HG02884 (cell line): ENCODE measurements around the gene ZNF556.
"Not testable (repeated sequence)": the region's sequence is repeated elsewhere in the genome, so short reads cannot be mapped to it uniquely, and the experiment has no call there.

Source experiments
- ATAC-seq: cut with Tn5 transposase; IDR thresholded peaks from one replicate; pipeline ENCODE4 v1.9.1; 2021; ENCODE audit warnings: mild to moderate bottlenecking, moderate library complexity; ENCODE audit not compliant: unreplicated experiment

ZNF556 gene

GRCh38 chr19:2903326-2903725 is 36.2 kb downstream of the ZNF556 start:
- ATAC-seq, result not testable (repeated sequence)

DNA sequence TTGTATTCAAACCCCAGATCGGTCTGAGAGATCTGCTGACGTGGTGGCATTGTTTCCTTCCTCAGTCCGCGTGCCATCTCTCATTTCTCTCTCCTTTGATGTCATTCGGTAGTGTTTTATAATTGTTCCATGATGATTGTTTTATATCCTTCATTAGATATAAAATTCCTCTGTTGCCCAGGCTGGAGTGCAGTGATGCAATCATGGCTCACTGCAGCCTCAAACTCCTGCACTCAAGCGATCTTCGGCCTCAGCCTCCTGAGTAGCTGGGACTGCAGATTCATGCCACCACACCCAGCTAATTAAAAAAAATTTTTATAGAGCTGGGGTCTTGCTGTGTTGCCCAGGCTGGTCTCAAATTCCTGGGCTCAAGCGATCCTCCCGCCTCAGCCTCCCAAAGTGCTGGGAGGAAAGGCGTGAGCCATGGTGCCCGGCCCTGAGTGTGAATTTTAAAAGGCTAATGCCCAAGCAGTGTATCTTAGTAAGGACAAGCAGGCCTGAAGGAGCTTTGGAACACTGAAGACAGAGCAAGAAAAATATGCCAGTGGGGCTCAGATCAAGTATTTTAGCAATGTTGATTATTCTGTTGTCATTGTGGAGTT is 38.9 kb downstream of the ZNF556 start:
- no peak for ATAC-seq

DNA sequence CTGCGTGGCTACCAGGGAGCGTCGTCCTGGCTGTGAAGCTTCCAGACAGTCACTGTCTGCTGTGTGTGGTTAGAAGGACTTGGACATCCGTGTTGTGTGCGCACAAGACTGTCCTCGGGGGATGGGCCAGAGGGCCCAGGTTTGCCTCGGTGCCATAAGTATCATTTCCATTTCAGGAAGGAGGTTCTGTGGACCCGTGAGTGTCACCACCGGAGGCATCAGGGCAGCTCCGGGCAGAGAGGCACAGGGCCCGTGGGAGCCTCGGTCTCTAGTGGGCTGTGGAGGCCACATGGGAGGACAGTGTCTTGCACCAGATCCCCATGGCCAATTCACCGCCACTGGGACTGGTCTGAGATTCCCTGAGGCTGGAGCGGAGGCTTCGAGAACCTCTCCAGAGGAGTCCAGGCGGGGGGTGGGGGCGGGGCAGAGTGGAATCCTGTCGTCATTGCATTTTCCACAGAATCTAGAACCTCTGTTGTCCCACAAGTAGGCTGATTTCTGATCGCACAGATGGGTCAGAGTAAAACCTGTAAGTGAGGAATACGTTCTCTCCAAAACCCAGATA is 39.6 kb downstream of the ZNF556 start:
- no peak for ATAC-seq

- ATAC-seq, result no peak
Measured at GRCh38 chr19:2912306-2912705, 45.2 kb downstream of the ZNF556 start.

DNA sequence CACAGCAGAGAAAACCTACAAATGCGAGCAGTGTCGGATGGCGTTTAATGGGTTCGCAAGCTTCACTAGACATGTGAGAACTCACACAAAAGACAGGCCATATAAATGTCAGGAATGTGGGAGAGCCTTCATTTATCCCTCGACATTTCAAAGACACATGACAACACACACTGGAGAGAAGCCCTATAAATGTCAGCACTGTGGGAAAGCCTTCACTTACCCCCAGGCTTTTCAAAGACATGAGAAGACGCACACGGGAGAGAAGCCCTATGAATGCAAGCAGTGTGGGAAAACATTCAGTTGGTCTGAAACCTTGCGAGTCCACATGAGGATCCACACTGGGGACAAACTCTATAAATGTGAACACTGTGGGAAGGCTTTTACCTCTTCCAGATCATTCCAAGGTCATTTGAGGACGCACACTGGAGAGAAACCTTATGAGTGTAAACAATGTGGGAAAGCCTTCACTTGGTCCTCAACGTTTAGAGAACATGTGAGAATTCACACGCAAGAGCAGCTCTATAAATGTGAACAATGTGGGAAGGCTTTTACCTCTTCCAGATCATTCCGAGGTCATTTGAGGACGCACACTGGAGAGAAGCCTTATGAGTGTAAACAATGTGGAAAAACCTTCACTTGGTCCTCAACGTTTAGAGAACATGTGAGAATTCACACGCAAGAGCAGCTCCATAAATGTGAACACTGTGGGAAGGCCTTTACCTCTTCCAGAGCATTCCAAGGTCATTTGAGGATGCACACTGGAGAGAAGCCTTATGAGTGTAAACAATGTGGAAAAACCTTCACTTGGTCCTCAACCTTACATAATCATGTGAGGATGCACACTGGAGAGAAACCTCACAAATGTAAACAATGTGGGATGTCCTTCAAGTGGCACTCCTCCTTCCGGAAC is 50.4 kb downstream of the ZNF556 start:
- ATAC-seq, result no peak

DNA sequence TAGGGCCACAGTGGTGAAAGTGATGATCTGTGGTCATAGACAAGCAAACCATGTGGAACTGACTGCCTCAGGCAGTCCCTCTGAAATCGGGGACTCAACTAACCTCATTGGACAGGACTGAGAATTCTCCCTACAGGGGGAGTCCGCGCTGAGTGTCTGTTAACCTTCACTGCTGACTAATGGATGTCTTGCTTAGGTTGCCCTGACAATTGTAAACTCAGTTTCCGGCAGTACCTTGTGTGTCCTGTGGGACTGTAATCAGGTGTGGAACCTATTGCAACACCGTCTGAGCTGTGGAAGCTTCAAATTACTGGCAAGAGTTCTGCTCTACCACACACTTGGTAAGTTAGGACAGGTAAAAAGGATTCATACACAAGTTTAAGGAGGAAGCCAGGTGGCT is 55.9 kb downstream of the ZNF556 start:
- no peak for ATAC-seq

GRCh38 chr19:2923510-2923909 is 56.4 kb downstream of the ZNF556 start:
- ATAC-seq, result no peak

GRCh38 chr19:2926341-2927031 is 59.4 kb downstream of the ZNF556 start:
- no peak for ATAC-seq

- no peak for ATAC-seq
Measured at GRCh38 chr19:2927032-2927430, 59.9 kb downstream of the ZNF556 start.
